NCI-H2171 (cell line): ENCODE measurements around the gene KCNK3.
A peak's percentile ranks its signal among the peaks of the same experiment; 100 is the strongest.

ENCODE experiments used
- DNase-seq: peaks from one replicate; lab custom pipeline; 2025; lab: John Stamatoyannopoulos, UW

KCNK3 gene

DNA sequence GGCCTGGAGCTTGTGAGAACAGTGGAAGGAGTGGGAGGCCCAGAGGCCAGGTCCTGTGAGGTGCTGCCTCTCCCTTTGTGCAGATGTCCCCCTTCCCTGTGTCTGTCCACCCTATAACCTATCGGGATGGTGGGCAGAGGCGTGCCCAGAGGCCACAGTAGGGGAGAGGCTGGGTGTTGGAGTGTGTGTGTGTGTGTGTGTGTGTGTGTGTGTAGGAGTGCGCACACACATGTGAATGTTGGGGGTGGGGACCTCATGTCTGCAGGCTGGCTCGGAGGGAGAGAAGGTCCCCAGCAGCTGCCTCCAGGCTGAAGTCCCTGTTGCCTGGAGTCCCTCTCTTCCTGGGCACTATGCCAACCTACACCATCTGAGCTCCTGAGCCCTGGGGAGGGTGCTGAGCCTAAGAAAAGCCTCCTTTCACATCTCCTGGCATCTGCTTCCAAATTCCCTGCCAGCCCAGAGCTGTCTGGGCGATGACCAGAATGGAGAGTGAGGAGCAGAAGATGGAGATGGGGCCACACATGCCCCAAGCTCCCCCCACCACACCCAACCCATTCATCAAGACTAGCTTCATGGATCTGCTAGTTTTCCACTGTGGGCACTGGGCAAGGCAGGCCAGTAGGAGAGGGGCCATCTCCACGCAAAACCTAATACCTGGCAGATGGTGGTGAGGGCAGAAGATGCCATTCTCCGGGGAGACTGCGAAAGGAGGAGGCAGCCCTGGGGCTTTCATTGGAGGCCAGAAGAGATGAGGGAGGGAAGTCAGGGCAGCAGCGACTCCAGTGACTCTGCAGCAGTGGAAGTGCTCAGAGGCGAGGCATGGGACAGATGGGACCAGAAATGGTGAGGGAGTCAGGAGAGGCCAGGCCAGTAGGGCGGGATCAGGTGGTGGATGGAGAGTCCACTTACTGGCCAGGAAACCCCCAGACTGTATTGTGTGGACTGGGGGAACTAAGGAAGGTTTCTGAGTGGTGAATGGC is 20.3 kb downstream of the KCNK3 start:
- DNase-seq: peak; percentile 99

DNA sequence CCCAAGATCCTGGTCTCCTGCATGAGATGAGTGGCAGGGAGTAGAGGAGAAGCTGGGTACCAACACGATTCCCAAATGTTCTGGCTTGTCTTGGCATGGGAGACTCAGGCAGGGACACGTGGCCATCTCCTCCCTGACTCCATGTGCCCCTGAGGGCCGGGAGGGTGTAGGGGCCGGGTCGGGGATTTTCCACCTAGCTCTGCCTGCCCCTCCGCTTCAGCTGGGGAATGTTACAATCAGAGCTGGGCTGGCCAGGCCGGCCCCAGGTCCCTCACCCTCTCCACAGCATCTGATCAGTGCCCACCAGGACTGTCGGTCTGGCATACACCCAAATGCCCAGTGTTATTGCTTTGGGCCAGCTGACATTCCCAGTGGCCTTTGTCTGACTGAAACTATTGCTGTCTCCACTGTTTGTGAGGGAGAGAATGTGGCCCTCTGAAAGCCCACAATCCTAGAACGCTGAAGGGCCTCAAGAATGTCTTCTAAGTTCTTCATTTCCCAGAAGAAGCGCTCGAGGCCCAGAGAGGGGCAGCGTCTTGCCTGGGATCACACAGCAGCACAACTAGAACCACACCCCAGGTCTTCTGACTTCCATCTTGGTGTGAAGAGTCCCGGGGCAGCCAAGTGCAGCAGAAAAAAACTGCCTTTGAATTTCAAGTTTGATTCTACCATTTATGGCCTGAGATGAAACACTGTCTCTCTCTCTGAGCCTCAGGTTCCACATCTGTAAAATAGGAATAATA is 23.2 kb downstream of the KCNK3 start:
- no peak for DNase-seq

DNA sequence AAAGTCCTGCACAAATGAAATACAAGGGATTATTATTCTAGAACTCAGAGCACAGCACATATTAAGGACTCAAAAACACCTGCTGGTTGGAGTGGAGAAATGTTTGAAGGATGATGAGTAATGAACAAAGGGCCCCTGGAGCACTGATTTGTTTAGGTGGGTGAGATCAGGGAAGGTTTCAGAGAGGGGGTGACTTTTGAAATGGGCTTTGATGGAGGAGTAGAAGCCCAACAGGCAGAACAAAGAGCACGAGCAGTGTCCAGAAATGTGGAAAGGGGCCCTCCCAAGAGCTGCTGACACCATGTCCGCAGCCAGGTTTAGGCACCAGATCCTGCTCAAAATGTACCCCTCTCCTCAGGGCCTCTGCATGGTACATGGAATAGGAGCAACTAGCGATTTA is 23.8 kb downstream of the KCNK3 start:
- DNase-seq: no peak

DNA sequence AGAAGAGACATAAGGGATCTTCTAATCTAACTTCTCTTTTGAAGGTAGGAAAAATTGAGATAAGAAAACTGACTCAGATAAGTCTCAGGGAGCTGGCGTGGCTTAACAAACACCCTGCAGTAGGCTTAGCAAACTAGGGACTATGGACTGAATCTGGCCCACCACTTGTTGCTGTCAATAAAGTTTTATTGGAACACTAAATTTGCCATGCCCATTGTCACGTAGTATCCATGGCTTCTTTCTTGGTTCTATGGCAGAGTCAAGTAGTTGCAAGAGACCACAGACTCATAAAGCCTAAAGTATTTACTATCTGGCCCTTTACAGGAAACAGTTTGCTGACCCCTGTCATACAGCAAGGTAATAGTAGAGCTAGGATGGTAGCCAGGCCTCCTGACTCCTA is 24.2 kb downstream of the KCNK3 start:
- DNase-seq: no peak

DNA sequence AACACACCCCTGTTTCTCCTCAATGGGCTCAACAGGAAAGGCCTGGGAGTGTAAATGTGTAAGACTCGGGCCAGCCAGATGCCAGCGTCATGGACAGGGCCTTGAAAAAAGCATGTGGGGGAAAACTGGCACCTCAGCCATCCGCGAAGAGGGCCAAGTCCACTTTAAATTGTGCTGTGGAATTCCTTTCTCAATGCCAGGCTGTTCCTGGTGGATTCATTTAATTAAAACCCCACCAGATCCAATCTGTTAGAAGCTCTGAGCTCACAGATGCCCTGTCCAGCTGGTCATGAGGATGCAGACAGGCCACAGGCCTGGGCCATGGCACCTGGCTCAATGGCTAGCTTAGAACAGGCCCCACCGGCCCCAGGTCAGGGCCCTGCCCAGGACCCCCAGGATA is 24.8 kb downstream of the KCNK3 start:
- no peak for DNase-seq

DNA sequence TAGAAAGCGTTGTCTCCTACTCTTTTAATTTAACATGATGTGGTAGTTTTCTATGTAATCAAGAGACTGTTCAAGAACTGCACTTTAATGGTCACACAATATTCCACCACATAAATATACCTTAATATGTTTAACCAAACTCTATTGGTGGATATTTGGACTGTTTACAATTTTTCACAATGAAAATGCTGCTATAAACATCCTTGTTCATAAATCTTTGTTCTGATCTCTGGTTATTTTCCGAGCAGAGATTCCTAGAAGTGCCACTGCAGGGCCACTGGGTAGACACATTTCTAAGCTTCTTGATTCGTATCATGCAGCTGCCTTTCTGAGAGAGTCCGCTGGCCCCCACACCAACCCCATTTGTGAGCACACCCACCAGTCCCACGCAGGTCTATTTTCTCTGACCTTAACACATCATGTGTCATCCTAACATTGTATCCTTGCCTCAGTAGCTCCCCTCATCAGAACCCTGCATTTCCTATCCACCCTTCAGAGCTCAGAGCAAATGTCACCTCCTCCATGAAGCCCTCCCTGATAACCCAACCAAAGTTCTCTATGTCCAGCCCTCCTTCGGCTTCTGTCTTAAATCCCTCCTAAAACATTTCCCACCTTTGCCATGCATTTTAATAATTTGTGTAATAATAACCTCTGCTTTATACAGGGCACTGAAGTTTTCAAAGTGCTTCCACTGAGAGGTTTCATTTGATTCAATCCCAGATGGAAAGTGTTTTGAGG is 26.6 kb downstream of the KCNK3 start:
- no peak for DNase-seq

GRCh38 chr2:26720322-26721114 is 28.0 kb downstream of the KCNK3 start:
- DNase-seq: no peak

GRCh38 chr2:26721115-26722032 is 28.9 kb downstream of the KCNK3 start:
- DNase-seq: peak; percentile 88

GRCh38 chr2:26722328-26722727 is 29.8 kb downstream of the KCNK3 start:
- DNase-seq: no peak

- no peak for DNase-seq
Observed at GRCh38 chr2:26722911-26723310, 30.4 kb downstream of the KCNK3 start.

DNA sequence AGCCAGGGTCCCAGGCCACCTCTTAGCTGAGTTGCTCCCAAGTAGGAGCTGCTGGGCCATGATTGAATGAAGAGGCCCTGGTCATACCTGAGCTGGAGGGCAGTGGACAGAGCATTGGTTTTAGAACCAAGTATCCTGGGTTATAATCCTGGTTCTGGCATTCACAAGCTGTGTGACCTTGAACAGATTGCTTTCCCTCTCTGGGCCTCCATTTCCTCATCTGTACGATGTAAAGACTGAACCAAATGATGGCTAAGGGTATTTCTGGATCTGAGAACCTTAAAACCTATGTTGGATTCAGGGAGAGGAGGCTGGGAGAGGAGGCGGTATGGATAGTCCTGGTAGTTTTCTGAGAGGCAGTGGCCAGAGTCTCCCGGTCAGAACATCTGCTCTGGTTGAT is 31.0 kb downstream of the KCNK3 start:
- no peak for DNase-seq

- peak; percentile 28 for DNase-seq
Observed at GRCh38 chr2:26723991-26724750, 31.6 kb downstream of the KCNK3 start.

- DNase-seq: no peak
Observed at GRCh38 chr2:26724784-26725520, 32.4 kb downstream of the KCNK3 start.

DNA sequence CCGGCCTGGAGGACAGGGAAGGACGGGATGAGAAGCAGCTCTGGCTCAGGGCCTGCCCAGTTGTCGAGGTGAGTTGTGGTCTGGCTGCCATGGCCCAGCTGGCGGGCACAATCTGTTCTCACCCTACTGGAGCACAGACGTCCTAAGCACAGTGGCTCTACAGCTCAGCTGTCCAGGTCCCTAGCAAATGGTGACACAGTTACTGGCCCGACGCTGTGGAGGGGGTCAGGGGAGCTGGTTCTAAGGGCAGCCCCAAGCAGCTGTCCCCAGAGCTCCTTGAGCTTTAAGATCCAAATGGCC is 32.9 kb downstream of the KCNK3 start:
- no peak for DNase-seq

DNA sequence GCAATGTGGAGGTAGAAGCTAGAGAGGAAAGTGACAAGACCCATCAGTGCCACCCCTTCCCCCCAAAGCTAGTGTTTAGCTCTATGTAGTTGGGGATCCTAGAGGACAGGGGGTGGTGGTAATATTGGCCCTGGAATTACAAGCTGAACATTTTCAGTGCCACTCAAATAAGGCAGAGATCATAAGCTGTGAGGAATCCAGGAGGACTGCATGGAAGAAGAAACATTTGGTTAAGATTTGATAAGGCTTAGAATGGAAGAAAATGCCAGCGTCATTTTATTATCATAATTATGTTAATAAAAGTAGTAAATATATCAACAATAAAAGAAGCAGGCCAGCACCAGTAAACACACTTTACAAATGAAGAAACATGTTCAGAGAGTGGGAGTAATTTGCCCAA is 33.7 kb downstream of the KCNK3 start:
- DNase-seq: no peak

- DNase-seq: no peak
Observed at GRCh38 chr2:26727641-26728561, 35.4 kb downstream of the KCNK3 start.

GRCh38 chr2:26729311-26729710 is 36.8 kb downstream of the KCNK3 start:
- no peak for DNase-seq
